Keratinocyte (primary cell): ENCODE data around the gene CNFN. TPM values are rescaled to one million over a fixed set of nuclear protein-coding genes. Genes with fewer than 3 reads are reported as not detected.
A peak's percentile ranks its signal among the peaks of the same experiment; 100 is the strongest.

Experiments used
- DNase-seq: peaks from one replicate; pipeline ENCODE4 v3.0.0-alpha.2; 2011; ENCODE audit warnings: low read depth, missing footprints, low spot score
- FAIRE-seq: peaks from 2 replicates; lab custom pipeline; 2011; peaks lifted over from hg19 to GRCh38; lab: Jason Lieb, UNC
- H2AFZ ChIP-seq: 2 replicates; pipeline ENCODE4 v1.6.0; 2012; ENCODE audit warnings: low read length, control low read depth, inconsistent platforms; ENCODE audit not compliant: control insufficient read depth
- H3K27ac ChIP-seq: 2 replicates; pipeline ENCODE4 v1.5.1; 2011; ENCODE audit warnings: low read length; ENCODE audit not compliant: control insufficient read depth, insufficient read depth
- H3K27me3 ChIP-seq: 3 replicates; pipeline ENCODE4 v1.6.0; 2011; ENCODE audit warnings: low read length; ENCODE audit not compliant: control insufficient read depth, insufficient read depth; ENCODE audit errors: extremely low read depth
- H3K36me3 ChIP-seq, 2 experiments: 2 replicates in 1 of 2; 3 replicates in 1 of 2; pipeline ENCODE4 v1.5.1; 2011; ENCODE audit warnings: low read length in 2 of 2, mild to moderate bottlenecking in 1 of 2; ENCODE audit not compliant: control insufficient read depth in 2 of 2, insufficient read depth in 2 of 2; ENCODE audit errors: extremely low read depth in 1 of 2
- H3K4me1 ChIP-seq: 3 replicates; pipeline ENCODE4 v1.5.1; 2011; ENCODE audit warnings: low read length; ENCODE audit not compliant: control insufficient read depth, insufficient read depth; ENCODE audit errors: extremely low read depth
- H3K4me2 ChIP-seq: 3 replicates; pipeline ENCODE4 v1.6.0; 2011; ENCODE audit warnings: low read depth, low read length; ENCODE audit not compliant: control insufficient read depth, insufficient read depth; ENCODE audit errors: extremely low read depth
- H3K4me3 ChIP-seq, 3 experiments: fragments of 200-600 bp in 1 of 3; sonication (generic) in 1 of 3; 2 replicates in 2 of 3; 3 replicates in 1 of 3; pipeline ENCODE4 v1.5.1; 2011 to 2016; ENCODE audit warnings: low read length in 3 of 3, mild to moderate bottlenecking in 3 of 3, control low read depth in 2 of 3, inconsistent platforms in 1 of 3, low read depth in 1 of 3, mixed read lengths in 1 of 3, mixed run types in 1 of 3, moderate library complexity in 1 of 3; ENCODE audit not compliant: control insufficient read depth in 2 of 3, insufficient read depth in 2 of 3; ENCODE audit errors: extremely low read depth in 1 of 3
- H3K79me2 ChIP-seq: 2 replicates; pipeline ENCODE4 v1.6.0; 2012; ENCODE audit warnings: low read length; ENCODE audit not compliant: control insufficient read depth, insufficient read depth
- H3K9ac ChIP-seq: 3 replicates; pipeline ENCODE4 v1.6.0; 2011; ENCODE audit warnings: low read length; ENCODE audit not compliant: control insufficient read depth, insufficient read depth; ENCODE audit errors: extremely low read depth
- H3K9me1 ChIP-seq: 3 replicates; pipeline ENCODE4 v1.6.0; 2011; ENCODE audit warnings: low read length; ENCODE audit not compliant: control insufficient read depth, insufficient read depth; ENCODE audit errors: extremely low read depth
- H3K9me3 ChIP-seq: 2 replicates; pipeline ENCODE4 v1.5.1; 2012; ENCODE audit warnings: low read depth, low read length; ENCODE audit not compliant: control insufficient read depth
- H4K20me1 ChIP-seq: 3 replicates; pipeline ENCODE4 v1.6.0; 2011; ENCODE audit warnings: low read length; ENCODE audit not compliant: control insufficient read depth, insufficient read depth; ENCODE audit errors: extremely low read depth
- CTCF ChIP-seq, 3 experiments: IDR thresholded peaks in 1 of 3; conservative IDR thresholded peaks in 1 of 3; optimal IDR thresholded peaks in 1 of 3; 2 replicates in 2 of 3; 3 replicates in 1 of 3; pipeline versions ENCODE3 to v1.5.1; 2011; ENCODE audit warnings: low read length in 3 of 3, mild to moderate bottlenecking in 3 of 3, moderate library complexity in 2 of 3, control low read depth in 1 of 3, inconsistent platforms in 1 of 3; ENCODE audit not compliant: insufficient read depth in 2 of 3; ENCODE audit errors: extremely low read depth in 1 of 3
- EZH2 ChIP-seq: IDR thresholded peaks from one replicate; pipeline ENCODE4 v1.6.1; 2012; ENCODE audit warnings: inconsistent platforms, mild to moderate bottlenecking, low read length, moderate library complexity
- dilution Hi-C: fragments of 300-500 bp; cut with MboI; formaldehyde crosslinking; loops from one replicate; pipeline ENCODE4 v1.7.0; 2020; ENCODE audit warnings: low sequenced_read_pairs; ENCODE audit not compliant: extremely low pct_ligation_motif_present
- polyA plus RNA-seq, 5 experiments: library from polyadenylated mRNA; depleted of rRNA in 3 of 5; stranded (reverse) in 3 of 5; stranded (forward) in 1 of 5; unstranded in 1 of 5; fragments of >200 nt; gene quantifications; 1 replicate in 1 of 5; 2 replicates in 3 of 5; 3 replicates in 1 of 5; pipeline versions ENCODE4 v1.2.1 to v1.2.3, GENCODE V29; 2011 to 2012; ENCODE audit warnings: missing spikeins in 2 of 5, low read depth in 1 of 5, low replicate concordance in 1 of 5

Gene CNFN
- polyA plus RNA-seq, 1 donor (not counting 4 experiments of a cell fraction or from before 2014, with no cell fraction given) = 3.0 TPM

GRCh38 chr19:42422092-42422900 is 32.2 kb upstream of the CNFN start:
- Histone ChIP-seq H3K9ac (peak overlapping the region; percentile 74), H3K79me2 (peaks cover 5% of the 10 kb centered on the region), H3K27me3 (no peaks in the 10 kb centered on the region), H3K9me1 (no peaks in the 10 kb centered on the region), H3K36me3 (no peaks in the 10 kb centered on the region), H3K4me1 (peaks cover 34% of the 10 kb centered on the region), H3K4me2 (peak overlapping the region; percentile 90), H4K20me1 (no peaks in the 10 kb centered on the region), H3K9me3 (no peaks in the 10 kb centered on the region), H3K27ac (peak overlapping the region; percentile 90), H2AFZ (peak overlapping the region; percentile 48), H3K4me3 (peak overlapping the region; percentile 71 to 85 (median 72))
- TF ChIP-seq EZH2 = no peak
- no peak for TF ChIP-seq CTCF (optimal IDR thresholded peaks at IDR 0.05 in 1 of 3, IDR thresholded peaks at IDR 0.05 in 1 of 3, conservative IDR thresholded peaks at IDR 0.05 in 1 of 3; ENCODE audit: extremely low read depth in 1 of 3, insufficient read depth in 2 of 3, low read length in 3 of 3)
- no peak for FAIRE-seq
- DNase-seq = no peak
- dilution Hi-C loops = no loop called here

GRCh38 chr19:42421591-42422031 is 31.5 kb upstream of the CNFN start:
- Histone ChIP-seq H3K9ac (peak overlapping the region; percentile 74), H3K9me1 (no peaks in the 10 kb centered on the region), H2AFZ (no peak overlapping the region), H4K20me1 (no peaks in the 10 kb centered on the region), H3K9me3 (no peaks in the 10 kb centered on the region), H3K4me3 (peak overlapping the region in 2 of 3 experiments; percentile 71 to 85), H3K4me2 (peak overlapping the region; percentile 90), H3K79me2 (peaks cover 5% of the 10 kb centered on the region), H3K36me3 (no peaks in the 10 kb centered on the region), H3K4me1 (peaks cover 34% of the 10 kb centered on the region), H3K27ac (peak overlapping the region; percentile 90), H3K27me3 (no peaks in the 10 kb centered on the region)
- DNase-seq = peak; percentile 98
- FAIRE-seq = peak; percentile 97
- TF ChIP-seq EZH2 = no peak
- no peak for TF ChIP-seq CTCF (optimal IDR thresholded peaks at IDR 0.05 in 1 of 3, IDR thresholded peaks at IDR 0.05 in 1 of 3, conservative IDR thresholded peaks at IDR 0.05 in 1 of 3; ENCODE audit: extremely low read depth in 1 of 3, insufficient read depth in 2 of 3, low read length in 3 of 3)
- dilution Hi-C loops = no loop called here
